H9 (cell line): ENCODE measurements around the gene RIC8A. TPM values are rescaled to one million over a fixed set of nuclear protein-coding genes. Genes with fewer than 3 reads are reported as not detected.

Experiments used
- DNase-seq: peaks from one replicate; pipeline ENCODE4 v3.0.0-alpha.2; 2017
- H2AFZ ChIP-seq: one replicate; pipeline ENCODE4 v1.6.1; 2013; ENCODE audit warnings: mild to moderate bottlenecking, low read length, control low read depth, moderate library complexity
- H2AK5ac ChIP-seq: 2 replicates; pipeline ENCODE4 v1.6.1; 2013; ENCODE audit warnings: low read length, control low read depth, mixed read lengths; ENCODE audit not compliant: insufficient read length
- H2BK120ac ChIP-seq: one replicate; pipeline ENCODE4 v1.6.1; 2013; ENCODE audit warnings: low read depth, mild to moderate bottlenecking, low read length, control low read depth, inconsistent platforms; ENCODE audit not compliant: poor library complexity, severe bottlenecking
- H2BK12ac ChIP-seq: 2 replicates; pipeline ENCODE4 v1.6.1; 2013; ENCODE audit warnings: low read length, control low read depth, mixed read lengths, low read depth; ENCODE audit not compliant: insufficient read length
- H2BK15ac ChIP-seq: 2 replicates; pipeline ENCODE4 v1.6.1; 2013; ENCODE audit warnings: low read depth, low read length, control low read depth
- H2BK20ac ChIP-seq: one replicate; pipeline ENCODE4 v1.6.1; 2013; ENCODE audit warnings: low read depth, mild to moderate bottlenecking, low read length, control low read depth, inconsistent platforms; ENCODE audit not compliant: poor library complexity, severe bottlenecking
- H2BK5ac ChIP-seq: 2 replicates; pipeline ENCODE4 v1.6.1; 2013; ENCODE audit warnings: low read length, control low read depth, mixed read lengths; ENCODE audit not compliant: insufficient read length
- H3K14ac ChIP-seq: 2 replicates; pipeline ENCODE4 v1.6.1; 2013; ENCODE audit warnings: low read length, control low read depth; ENCODE audit not compliant: insufficient read depth
- H3K18ac ChIP-seq: 2 replicates; pipeline ENCODE4 v1.6.1; 2013; ENCODE audit warnings: low read depth, mild to moderate bottlenecking, mixed read lengths, low read length, control low read depth; ENCODE audit not compliant: insufficient read length
- H3K23ac ChIP-seq: 2 replicates; pipeline ENCODE4 v1.6.1; 2013; ENCODE audit warnings: low read length, control low read depth, mixed read lengths, low read depth; ENCODE audit not compliant: insufficient read length
- H3K23me2 ChIP-seq: 2 replicates; pipeline ENCODE4 v1.6.1; 2013; ENCODE audit warnings: low read depth, mild to moderate bottlenecking, mixed read lengths, low read length, control low read depth; ENCODE audit not compliant: insufficient read length, poor library complexity, severe bottlenecking
- H3K27ac ChIP-seq: 2 replicates; pipeline ENCODE4 v1.5.1; 2013; ENCODE audit warnings: low read length, control low read depth, mixed read lengths, low read depth; ENCODE audit not compliant: insufficient read length
- H3K27me3 ChIP-seq: 2 replicates; pipeline ENCODE4 v1.6.1; 2013; ENCODE audit warnings: low read length, control low read depth, inconsistent platforms; ENCODE audit not compliant: insufficient read depth
- H3K4ac ChIP-seq: 2 replicates; pipeline ENCODE4 v1.6.1; 2013; ENCODE audit warnings: low read depth, mild to moderate bottlenecking, control low read depth, inconsistent platforms, low read length, moderate library complexity
- H3K4me1 ChIP-seq: 2 replicates; pipeline ENCODE4 v1.6.1; 2013; ENCODE audit warnings: low read length, control low read depth, inconsistent platforms; ENCODE audit not compliant: insufficient read depth
- H3K4me2 ChIP-seq: 2 replicates; pipeline ENCODE4 v1.6.1; 2013; ENCODE audit warnings: low read length, control low read depth, mixed read lengths; ENCODE audit not compliant: insufficient read length, insufficient read depth
- H3K56ac ChIP-seq: 2 replicates; pipeline ENCODE4 v1.6.1; 2013; ENCODE audit warnings: low read depth, mild to moderate bottlenecking, mixed read lengths, low read length, control low read depth; ENCODE audit not compliant: insufficient read length
- H3K79me1 ChIP-seq: 2 replicates; pipeline ENCODE4 v1.6.1; 2013; ENCODE audit warnings: low read depth, mild to moderate bottlenecking, moderate library complexity, low read length, control low read depth, inconsistent platforms; ENCODE audit not compliant: insufficient read depth, poor library complexity, severe bottlenecking
- H3K79me2 ChIP-seq: 2 replicates; pipeline ENCODE4 v1.6.1; 2013; ENCODE audit warnings: low read length, control low read depth, inconsistent platforms; ENCODE audit not compliant: insufficient read depth
- H3K9ac ChIP-seq: 2 replicates; pipeline ENCODE4 v1.6.1; 2013; ENCODE audit warnings: low read length, control low read depth, mixed read lengths; ENCODE audit not compliant: insufficient read length; ENCODE audit errors: extremely low read depth
- H3K9me3 ChIP-seq: one replicate; pipeline ENCODE4 v1.6.1; 2013; ENCODE audit warnings: low read depth, low read length, inconsistent platforms; ENCODE audit not compliant: control insufficient read depth
- H3T11ph ChIP-seq: one replicate; pipeline ENCODE4 v1.6.1; 2013; ENCODE audit warnings: mild to moderate bottlenecking, low read length, control low read depth, inconsistent platforms
- H4K20me1 ChIP-seq: one replicate; pipeline ENCODE4 v1.6.1; 2013; ENCODE audit not compliant: control insufficient read depth, insufficient read length, insufficient read depth
- H4K5ac ChIP-seq: 2 replicates; pipeline ENCODE4 v1.6.1; 2013; ENCODE audit warnings: low read depth, mild to moderate bottlenecking, mixed read lengths, low read length, control low read depth; ENCODE audit not compliant: insufficient read length
- H4K8ac ChIP-seq: replicated peaks from 2 replicates; pipeline ENCODE4 v1.6.1; 2013; ENCODE audit warnings: low read length, control low read depth, mixed read lengths, low read depth; ENCODE audit not compliant: insufficient read length
- H4K91ac ChIP-seq: 2 replicates; pipeline ENCODE4 v1.6.1; 2013; ENCODE audit warnings: low read depth, mild to moderate bottlenecking, moderate library complexity, mixed read lengths, low read length, control low read depth; ENCODE audit not compliant: insufficient read length
- H3K27ac Mint-ChIP-seq, 3 experiments: 2 replicates in 2 of 3; 3 replicates in 1 of 3; pipeline ENCODE4 v1.8.0; 2020 to 2021; ENCODE audit warnings: mixed read lengths in 3 of 3, mild to moderate bottlenecking in 1 of 3, moderate library complexity in 1 of 3
- H3K27me3 Mint-ChIP-seq: 2 replicates; pipeline ENCODE4 v1.8.0; 2021; ENCODE audit warnings: low read depth, mild to moderate bottlenecking, moderate library complexity, mixed read lengths
- H3K36me3 Mint-ChIP-seq, 3 experiments: 2 replicates in 2 of 3; 3 replicates in 1 of 3; pipeline ENCODE4 v1.8.0; 2020 to 2021; ENCODE audit warnings: low read depth in 3 of 3, mixed read lengths in 3 of 3; ENCODE audit not compliant: insufficient read depth in 1 of 3
- H3K4me1 Mint-ChIP-seq, 2 experiments: 2 replicates each; pipeline ENCODE4 v1.8.0; 2020; ENCODE audit warnings: mixed read lengths in 2 of 2
- H3K4me3 Mint-ChIP-seq, 2 experiments: 2 replicates in 1 of 2; 3 replicates in 1 of 2; pipeline ENCODE4 v1.8.0; 2020 to 2021; ENCODE audit warnings: mild to moderate bottlenecking in 2 of 2, mixed read lengths in 2 of 2, moderate library complexity in 1 of 2
- H3K9me3 Mint-ChIP-seq, 2 experiments: 2 replicates in 1 of 2; 3 replicates in 1 of 2; pipeline ENCODE4 v1.8.0; 2020; ENCODE audit warnings: mild to moderate bottlenecking in 2 of 2, mixed read lengths in 2 of 2, moderate library complexity in 1 of 2
- whole genome bisulfite sequencing: extraction: QIAGEN DNeasy Blood & Tissue Kit; methylation state at CpG from one replicate; pipeline ENCODE4 v1.1.7; 2013; ENCODE audit warnings: missing lambda C conversion rate, low lambda C conversion rate, mixed read lengths; ENCODE audit not compliant: insufficient read length; ENCODE audit errors: extremely low coverage; 5-methylcytosine and 5-hydroxymethylcytosine counted together
- total RNA-seq: library from RNA; stranded (reverse); gene quantifications from 2 replicates; pipeline ENCODE4 v1.2.1, GENCODE V29; 2021
- TF ChIP-seq, protein P1 (sequence below): fragments of 200-600 bp; sonication (generic); conservative IDR thresholded peaks from 3 replicates; pipeline ENCODE4 v1.8.0; 2021; ENCODE audit warnings: antibody characterized with exemption, mild to moderate bottlenecking

RIC8A gene
- total RNA-seq, 1 experiment from 2014 or later: 94.9 TPM

DNA sequence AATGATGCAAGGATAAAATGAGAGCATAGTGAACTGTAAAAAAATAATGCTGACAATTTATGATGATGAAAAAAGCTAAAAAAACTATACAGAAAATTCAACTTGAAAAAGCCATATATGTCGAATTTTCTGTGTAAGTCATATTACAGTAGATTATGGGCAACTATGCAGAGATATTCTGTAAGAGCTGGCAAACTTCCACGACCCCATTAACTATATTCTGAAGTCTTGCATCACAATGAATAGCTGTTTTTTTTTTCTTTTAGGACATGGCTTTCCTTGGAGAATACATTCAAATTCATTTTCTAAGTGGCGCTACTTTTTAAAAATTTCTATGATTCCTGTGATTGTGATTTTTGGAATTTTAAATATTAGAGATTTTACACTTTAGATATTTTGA is 47.7 kb downstream of the RIC8A start:
- TF ChIP-seq, protein P1, sequence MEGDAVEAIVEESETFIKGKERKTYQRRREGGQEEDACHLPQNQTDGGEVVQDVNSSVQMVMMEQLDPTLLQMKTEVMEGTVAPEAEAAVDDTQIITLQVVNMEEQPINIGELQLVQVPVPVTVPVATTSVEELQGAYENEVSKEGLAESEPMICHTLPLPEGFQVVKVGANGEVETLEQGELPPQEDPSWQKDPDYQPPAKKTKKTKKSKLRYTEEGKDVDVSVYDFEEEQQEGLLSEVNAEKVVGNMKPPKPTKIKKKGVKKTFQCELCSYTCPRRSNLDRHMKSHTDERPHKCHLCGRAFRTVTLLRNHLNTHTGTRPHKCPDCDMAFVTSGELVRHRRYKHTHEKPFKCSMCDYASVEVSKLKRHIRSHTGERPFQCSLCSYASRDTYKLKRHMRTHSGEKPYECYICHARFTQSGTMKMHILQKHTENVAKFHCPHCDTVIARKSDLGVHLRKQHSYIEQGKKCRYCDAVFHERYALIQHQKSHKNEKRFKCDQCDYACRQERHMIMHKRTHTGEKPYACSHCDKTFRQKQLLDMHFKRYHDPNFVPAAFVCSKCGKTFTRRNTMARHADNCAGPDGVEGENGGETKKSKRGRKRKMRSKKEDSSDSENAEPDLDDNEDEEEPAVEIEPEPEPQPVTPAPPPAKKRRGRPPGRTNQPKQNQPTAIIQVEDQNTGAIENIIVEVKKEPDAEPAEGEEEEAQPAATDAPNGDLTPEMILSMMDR: no peak
- H3K9ac ChIP-seq: no peak overlapping the region
- no peak overlapping the region for H4K5ac ChIP-seq
- no peaks in the 10 kb centered on the region for H3K79me1 ChIP-seq
- H3K9me3 ChIP-seq: no peaks in the 10 kb centered on the region
- H2BK12ac ChIP-seq: no peak overlapping the region
- H4K20me1 ChIP-seq: no peaks in the 10 kb centered on the region
- no peaks in the 10 kb centered on the region for H3K79me2 ChIP-seq
- no peak overlapping the region for H3K18ac ChIP-seq
- H2BK120ac ChIP-seq: no peak overlapping the region
- no peak overlapping the region for H4K91ac ChIP-seq
- no peak overlapping the region for H2AFZ ChIP-seq
- H3K27ac ChIP-seq: no peak overlapping the region
- H4K8ac ChIP-seq: no peak overlapping the region
- no peak overlapping the region for H2BK5ac ChIP-seq
- no peak overlapping the region for H2BK20ac ChIP-seq
- H3K4ac ChIP-seq: no peak overlapping the region
- Mint-ChIP-seq H3K36me3 (peaks cover 22 to 33% (median 26%) of the 10 kb centered on the region in 3 experiments), H3K27me3 (no peaks in the 10 kb centered on the region; the same call in 1 of the 2 replicates), H3K4me3 (no peak overlapping the region), H3K27ac (no peak overlapping the region), H3K9me3 (no peaks in the 10 kb centered on the region; a peak in 1 of 5 replicates), H3K4me1 (peaks cover 0 to 5% of the 10 kb centered on the region in 2 experiments; a peak in 2 of 4 replicates)
- no peak overlapping the region for H3T11ph ChIP-seq
- WGBS: no CpG with 5 or more reads among the region's 3 CpGs
- H3K23ac ChIP-seq: no peak overlapping the region
- no peak overlapping the region for H3K56ac ChIP-seq
- H3K4me2 ChIP-seq: no peak overlapping the region
- H3K4me1 ChIP-seq: no peaks in the 10 kb centered on the region
- no peaks in the 10 kb centered on the region for H3K23me2 ChIP-seq
- no peak overlapping the region for H2AK5ac ChIP-seq
- H3K14ac ChIP-seq: no peak overlapping the region
- H2BK15ac ChIP-seq: no peak overlapping the region
- H3K27me3 ChIP-seq: no peaks in the 10 kb centered on the region
- no peak for DNase-seq
